Liver (tissue), 9 donors: ENCODE data around the gene RNF144A. TPM values are rescaled to one million over a fixed set of nuclear protein-coding genes. Genes with fewer than 3 reads are reported as not detected.

ENCODE experiments used
- DNase-seq: peaks from one replicate; pipeline ENCODE4 v3.0.0-alpha.2; 2017; ENCODE audit warnings: low spot score
- H3K27ac ChIP-seq, 2 donors: one replicate each; pipeline ENCODE4 v1.7.0; 2013; ENCODE audit warnings: inconsistent platforms in 2 of 2, low read length in 2 of 2, control low read depth in 1 of 2, low read depth in 1 of 2, mild to moderate bottlenecking in 1 of 2
- H3K27me3 ChIP-seq, 4 donors: one replicate each; pipeline versions ENCODE4 v1.6.1 to v1.7.0; 2013; ENCODE audit warnings: low read length in 3 of 4, inconsistent platforms in 1 of 4, mild to moderate bottlenecking in 1 of 4, moderate library complexity in 1 of 4; ENCODE audit not compliant: control insufficient read depth in 4 of 4, insufficient read depth in 4 of 4
- H3K36me3 ChIP-seq, 4 donors: one replicate each; pipeline versions ENCODE4 v1.6.1 to v1.7.0; 2013; ENCODE audit warnings: low read length in 3 of 4, mild to moderate bottlenecking in 3 of 4, low read depth in 1 of 4, moderate library complexity in 1 of 4; ENCODE audit not compliant: control insufficient read depth in 4 of 4, insufficient read depth in 3 of 4
- H3K4me1 ChIP-seq, 4 donors: one replicate each; pipeline versions ENCODE4 v1.6.1 to v1.7.0; 2013; ENCODE audit warnings: low read length in 3 of 4, mild to moderate bottlenecking in 3 of 4, moderate library complexity in 1 of 4; ENCODE audit not compliant: control insufficient read depth in 4 of 4, insufficient read depth in 4 of 4
- H3K4me3 ChIP-seq, 3 donors: one replicate each; pipeline versions ENCODE4 v1.6.1 to v1.7.0; 2013; ENCODE audit warnings: low read length in 3 of 3, control low read depth in 1 of 3, low read depth in 1 of 3, mild to moderate bottlenecking in 1 of 3
- H3K9ac ChIP-seq, 2 donors: one replicate each; pipeline ENCODE4 v1.7.0; 2013; ENCODE audit warnings: low read length in 2 of 2, mild to moderate bottlenecking in 2 of 2, moderate library complexity in 2 of 2, control low read depth in 1 of 2, low read depth in 1 of 2
- H3K9me3 ChIP-seq, 4 donors: one replicate each; pipeline versions ENCODE4 v1.6.1 to v1.7.0; 2013; ENCODE audit warnings: low read length in 3 of 4; ENCODE audit not compliant: control insufficient read depth in 4 of 4
- ATF3 ChIP-seq: IDR thresholded peaks from 2 replicates; pipeline ENCODE4 v1.6.1; 2016; ENCODE audit warnings: antibody characterized with exemption
- CTCF ChIP-seq: fragments of 150-350 bp; IDR thresholded peaks from 2 replicates; pipeline ENCODE4 v1.5.1; 2017; ENCODE audit warnings: improper control_type of control experiment, low read depth, low read length; ENCODE audit not compliant: missing input control
- EGR1 ChIP-seq, 2 donors: IDR thresholded peaks; 2 replicates each; pipeline ENCODE4 v1.6.1; 2016 to 2018; ENCODE audit warnings: antibody characterized with exemption in 2 of 2, low read depth in 2 of 2
- FOXA1 ChIP-seq: IDR thresholded peaks from 2 replicates; pipeline ENCODE4 v1.6.1; 2016; ENCODE audit warnings: antibody characterized with exemption
- FOXA2 ChIP-seq: IDR thresholded peaks from 2 replicates; pipeline ENCODE4 v1.6.1; 2016; ENCODE audit warnings: antibody characterized with exemption
- GABPA ChIP-seq, 2 donors: IDR thresholded peaks in 1 of 2; conservative IDR thresholded peaks in 1 of 2; 2 replicates each; pipeline ENCODE4 v1.6.1; 2016; ENCODE audit warnings: antibody characterized with exemption in 2 of 2, mild to moderate bottlenecking in 1 of 2, moderate library complexity in 1 of 2
- HNF4A ChIP-seq, 2 donors: conservative IDR thresholded peaks; 2 replicates each; pipeline ENCODE4 v1.6.1; 2016; ENCODE audit warnings: antibody characterized with exemption in 2 of 2, mild to moderate bottlenecking in 2 of 2
- HNF4G ChIP-seq: IDR thresholded peaks from 2 replicates; pipeline ENCODE4 v1.6.1; 2016; ENCODE audit warnings: antibody characterized with exemption
- JUND ChIP-seq, 2 donors: IDR thresholded peaks; 2 replicates each; pipeline ENCODE4 v1.6.1; 2016; ENCODE audit warnings: antibody characterized with exemption in 2 of 2
- MAX ChIP-seq: IDR thresholded peaks from 2 replicates; pipeline ENCODE4 v1.6.1; 2016; ENCODE audit warnings: antibody characterized with exemption
- NR2F2 ChIP-seq: IDR thresholded peaks from 2 replicates; pipeline ENCODE4 v1.6.1; 2016; ENCODE audit warnings: antibody characterized with exemption
- RAD21 ChIP-seq, 2 donors: IDR thresholded peaks; 2 replicates each; pipeline ENCODE4 v1.6.1; 2016; ENCODE audit warnings: antibody characterized with exemption in 2 of 2, mild to moderate bottlenecking in 2 of 2
- REST ChIP-seq: IDR thresholded peaks from 2 replicates; pipeline ENCODE4 v1.6.1; 2016; ENCODE audit warnings: antibody characterized with exemption, mild to moderate bottlenecking
- RXRA ChIP-seq, 2 donors: IDR thresholded peaks; 2 replicates each; pipeline ENCODE4 v1.6.1; 2017 to 2018; ENCODE audit warnings: antibody characterized with exemption in 2 of 2, mild to moderate bottlenecking in 1 of 2
- SP1 ChIP-seq: IDR thresholded peaks from 2 replicates; pipeline ENCODE4 v1.6.1; 2018; ENCODE audit warnings: antibody characterized with exemption, mild to moderate bottlenecking
- TAF1 ChIP-seq: conservative IDR thresholded peaks from 2 replicates; pipeline ENCODE4 v1.6.1; 2016; ENCODE audit warnings: antibody characterized with exemption, mild to moderate bottlenecking
- YY1 ChIP-seq: IDR thresholded peaks from 2 replicates; pipeline ENCODE4 v1.6.1; 2016; ENCODE audit warnings: antibody characterized with exemption, mild to moderate bottlenecking
- ZBTB33 ChIP-seq: IDR thresholded peaks from 2 replicates; pipeline ENCODE4 v1.6.1; 2016; ENCODE audit warnings: antibody characterized with exemption
- WGBS: extraction: QIAGEN DNeasy Blood & Tissue Kit; methylation state at CpG from one replicate; pipeline ENCODE4 v1.1.7; 2013; 5-methylcytosine and 5-hydroxymethylcytosine counted together
- polyA plus RNA-seq, 2 donors: library from polyadenylated mRNA; stranded (reverse) in 1 of 2; unstranded in 1 of 2; fragments of 200-250 nt in 1 of 2; fragments of >200 nt in 1 of 2; fragmentation: Nextera tagmentation in 1 of 2; extraction: Ambion mirVana in 1 of 2; gene quantifications; one replicate each; pipeline versions ENCODE4 v1.2.1 to v1.2.3, GENCODE V29; 2013 to 2015
- total RNA-seq, 2 donors: library from RNA; depleted of rRNA; stranded (reverse); fragments of >200 nt; gene quantifications; one replicate each; pipeline ENCODE4 v1.2.3, GENCODE V29; 2014
- donor health status: healthy.
- donor health status: healthy.
- donor health status: healthy.
- donor health status: healthy.
- donor health status: healthy.

The RNF144A gene
- total and polyA plus RNA-seq, 4 donors: 1.0 to 10.4 (median 2.3) TPM

- no peak for DNase-seq
- Histone ChIP-seq H3K4me1 (peaks cover 0 to 5% (median 1%) of the 10 kb centered on the region in 4 donors), H3K9me3 (no peaks in the 10 kb centered on the region), H3K4me3 (no peak overlapping the region), H3K9ac (no peak overlapping the region), H3K36me3 (peaks cover 0 to 1% (median 0%) of the 10 kb centered on the region in 4 donors), H3K27ac (no peak overlapping the region), H3K27me3 (no peaks in the 10 kb centered on the region)
- TF ChIP-seq SP1 (no peak), YY1 (no peak), TAF1 (no peak), NR2F2 (no peak), FOXA1 (no peak), RXRA (IDR thresholded peaks at IDR 0.05) (no peak)
- WGBS: 69% methylated on average over 4 of the region's 4 CpGs
Measured at GRCh38 chr2:7004636-7005035, 87.4 kb downstream of the RNF144A start.

- Histone ChIP-seq H3K27me3 (no peaks in the 10 kb centered on the region), H3K9ac (no peak overlapping the region), H3K36me3 (no peaks in the 10 kb centered on the region), H3K4me1 (peaks cover 0 to 5% (median 1%) of the 10 kb centered on the region in 4 donors), H3K9me3 (no peaks in the 10 kb centered on the region), H3K4me3 (no peak overlapping the region), H3K27ac (no peak overlapping the region)
- WGBS: 83% methylated on average over 9 of the region's 9 CpGs
- no peak for DNase-seq
- TF ChIP-seq GABPA (IDR thresholded peaks at IDR 0.05 in 1 of 2, conservative IDR thresholded peaks at IDR 0.05 in 1 of 2) (no peak), ZBTB33 (no peak), FOXA1 (no peak), EGR1 (IDR thresholded peaks at IDR 0.05; ENCODE audit: low read depth in 2 of 2) (no peak), CTCF (no peak), NR2F2 (no peak), ATF3 (no peak), RAD21 (IDR thresholded peaks at IDR 0.05) (no peak), HNF4A (conservative IDR thresholded peaks at IDR 0.05) (no peak), REST (no peak), FOXA2 (no peak), HNF4G (no peak), MAX (no peak), JUND (IDR thresholded peaks at IDR 0.05) (no peak), SP1 (no peak), YY1 (no peak), TAF1 (no peak), RXRA (IDR thresholded peaks at IDR 0.05) (no peak)
Measured at GRCh38 chr2:7007488-7007845, 90.3 kb downstream of the RNF144A start.
